RWPE1 (cell line): ENCODE results near the gene HDAC4.
A peak's percentile ranks its signal among the peaks of the same experiment; 100 is the strongest.
"Not testable (repeated sequence)": the region's sequence is repeated elsewhere in the genome, so short reads cannot be mapped to it uniquely, and the experiment has no call there.

Experiments used
- CTCF ChIA-PET: fragments of 350-600 bp; sonication (Branson Sonifier 250); formaldehyde crosslinking; extraction: SDS; loops from one replicate; lab custom pipeline; 2021; lab: Yijun Ruan, JAX
- POLR2A ChIA-PET: fragments of 400-600 bp; formaldehyde crosslinking; extraction: SDS; loops from one replicate; lab custom pipeline; 2020; ENCODE audit warnings: antibody characterized with exemption; ENCODE audit not compliant: low non-redundant PET; lab: Yijun Ruan, JAX
- DNase-seq: peaks from one replicate; pipeline ENCODE4 v3.0.0; 2012; ENCODE audit warnings: low spot score
- H3K27ac ChIP-seq: fragments of 450-650 bp; 2 replicates; pipeline ENCODE4 v1.5.1; 2017
- TF ChIP-seq, protein P1 (sequence below): fragments of 450-650 bp; conservative IDR thresholded peaks from 2 replicates; pipeline ENCODE4 v1.5.1; 2017; ENCODE audit warnings: low read depth, mild to moderate bottlenecking

Gene HDAC4

DNA sequence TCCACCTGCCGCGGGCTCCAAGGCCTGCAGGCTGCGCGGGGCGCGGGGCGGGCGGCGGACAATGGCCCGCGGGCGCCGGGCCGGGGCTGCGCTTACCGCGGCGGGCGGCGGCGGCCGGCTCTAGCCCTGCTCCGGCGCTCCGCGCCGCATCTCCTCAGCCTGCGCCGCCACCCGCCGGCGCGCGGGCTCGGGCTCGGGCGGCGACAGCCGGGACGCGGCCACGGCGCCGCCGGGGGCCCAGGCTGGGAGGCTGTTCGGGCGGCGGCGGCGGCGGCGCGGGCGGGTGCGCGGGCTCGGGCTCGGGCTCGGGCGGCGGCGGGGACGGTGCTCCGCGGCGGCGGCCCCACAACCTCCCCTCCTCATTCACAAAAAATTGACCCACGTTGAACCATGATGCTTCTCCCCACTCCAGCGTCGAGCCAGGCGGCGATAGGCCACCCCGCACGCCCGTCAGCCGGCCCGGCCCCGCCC is at the start of gene HDAC4:
Gene HDAC4, minus strand, starts transcription at position 425 of the 471 bp plus-strand sequence. CDS start 48,321 bp downstream, outside the sequence.
- CTCF ChIA-PET, result no interaction called here
- H3K27ac ChIP-seq, result peak within 1 kb of the TSS; percentile 92
- TF ChIP-seq, protein P1, sequence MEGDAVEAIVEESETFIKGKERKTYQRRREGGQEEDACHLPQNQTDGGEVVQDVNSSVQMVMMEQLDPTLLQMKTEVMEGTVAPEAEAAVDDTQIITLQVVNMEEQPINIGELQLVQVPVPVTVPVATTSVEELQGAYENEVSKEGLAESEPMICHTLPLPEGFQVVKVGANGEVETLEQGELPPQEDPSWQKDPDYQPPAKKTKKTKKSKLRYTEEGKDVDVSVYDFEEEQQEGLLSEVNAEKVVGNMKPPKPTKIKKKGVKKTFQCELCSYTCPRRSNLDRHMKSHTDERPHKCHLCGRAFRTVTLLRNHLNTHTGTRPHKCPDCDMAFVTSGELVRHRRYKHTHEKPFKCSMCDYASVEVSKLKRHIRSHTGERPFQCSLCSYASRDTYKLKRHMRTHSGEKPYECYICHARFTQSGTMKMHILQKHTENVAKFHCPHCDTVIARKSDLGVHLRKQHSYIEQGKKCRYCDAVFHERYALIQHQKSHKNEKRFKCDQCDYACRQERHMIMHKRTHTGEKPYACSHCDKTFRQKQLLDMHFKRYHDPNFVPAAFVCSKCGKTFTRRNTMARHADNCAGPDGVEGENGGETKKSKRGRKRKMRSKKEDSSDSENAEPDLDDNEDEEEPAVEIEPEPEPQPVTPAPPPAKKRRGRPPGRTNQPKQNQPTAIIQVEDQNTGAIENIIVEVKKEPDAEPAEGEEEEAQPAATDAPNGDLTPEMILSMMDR, result no peak
- POLR2A ChIA-PET, result no interaction called here
- no peak for DNase-seq

DNA sequence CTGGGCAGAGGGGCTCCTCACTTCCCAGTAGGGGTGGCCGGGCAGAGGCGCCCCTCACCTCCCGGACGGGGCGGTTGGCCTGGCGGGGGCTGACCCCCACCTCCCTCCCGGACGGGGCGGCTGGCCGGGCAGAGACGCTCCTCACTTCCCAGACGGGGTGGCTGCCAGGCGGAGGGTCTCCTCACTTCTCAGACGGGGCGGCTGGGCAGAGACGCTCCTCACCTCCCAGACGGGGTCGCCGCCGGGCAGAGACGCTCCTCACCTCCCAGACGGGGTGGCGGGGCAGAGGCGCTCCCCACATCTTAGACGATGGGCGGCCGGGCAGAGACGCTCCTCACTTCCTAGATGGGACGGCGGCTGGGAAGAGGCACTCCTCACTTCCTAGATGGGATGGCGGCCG is 48.6 kb upstream of the HDAC4 start:
- CTCF ChIA-PET, H3K27ac ChIP-seq, DNase-seq, POLR2A ChIA-PET: not testable (repeated sequence)

GRCh38 chr2:239445771-239446524 is 45.1 kb upstream of the HDAC4 start:
- H3K27ac ChIP-seq, result no peak overlapping the region
- no peak for DNase-seq
- POLR2A ChIA-PET, result interaction anchor here (0.5 kb wide), 1 partner anchor 580 kb away, joined by 10 read pairs; no protein-coding TSS in a partner anchor
- CTCF ChIA-PET, result no interaction called here
- TF ChIP-seq, protein P1, result no peak

DNA sequence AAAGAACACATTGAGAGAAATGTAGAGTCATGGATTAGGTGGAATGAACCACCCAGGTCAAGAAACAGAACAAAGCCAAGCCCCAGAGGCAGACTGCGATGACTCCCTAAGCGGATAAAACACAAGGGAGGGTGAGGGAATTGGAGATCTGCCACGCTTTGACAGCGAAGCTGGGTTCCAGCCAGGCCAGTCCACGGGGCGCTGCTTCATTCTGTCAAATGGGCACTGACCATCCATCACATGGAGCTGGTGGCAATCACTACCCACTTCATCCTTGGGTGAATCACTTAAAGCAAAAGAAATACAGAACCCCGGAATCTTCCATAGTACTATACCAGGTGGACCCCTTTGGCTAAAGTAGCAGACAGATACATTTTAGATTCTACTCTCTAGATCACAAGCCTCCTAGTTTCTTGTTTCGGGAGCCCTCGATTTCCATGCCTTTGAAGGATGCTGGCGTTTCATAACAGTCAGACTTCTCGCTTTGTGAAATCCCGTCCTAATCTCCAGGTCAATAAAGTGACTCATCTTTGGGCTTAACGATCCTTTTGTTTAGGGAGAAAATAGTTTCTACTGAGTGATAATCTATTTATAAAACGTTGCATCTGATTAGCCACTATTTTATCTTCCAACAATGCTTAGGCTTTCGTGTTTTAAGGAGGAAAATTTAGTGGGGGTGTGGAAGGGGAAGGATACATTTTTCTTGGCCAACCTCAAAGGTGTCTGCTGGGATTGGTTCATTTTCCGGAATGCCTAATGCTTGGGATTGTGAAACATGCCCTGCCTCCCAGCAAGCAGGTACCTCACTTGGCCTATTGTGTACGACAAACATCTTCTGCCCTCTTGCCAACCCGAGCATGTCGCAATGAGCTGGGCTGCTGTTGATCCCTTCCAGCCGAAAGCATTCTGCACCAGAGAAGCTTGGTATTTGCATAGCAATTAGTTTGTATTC is 44.1 kb upstream of the HDAC4 start:
- peak; percentile 79 for DNase-seq

DNA sequence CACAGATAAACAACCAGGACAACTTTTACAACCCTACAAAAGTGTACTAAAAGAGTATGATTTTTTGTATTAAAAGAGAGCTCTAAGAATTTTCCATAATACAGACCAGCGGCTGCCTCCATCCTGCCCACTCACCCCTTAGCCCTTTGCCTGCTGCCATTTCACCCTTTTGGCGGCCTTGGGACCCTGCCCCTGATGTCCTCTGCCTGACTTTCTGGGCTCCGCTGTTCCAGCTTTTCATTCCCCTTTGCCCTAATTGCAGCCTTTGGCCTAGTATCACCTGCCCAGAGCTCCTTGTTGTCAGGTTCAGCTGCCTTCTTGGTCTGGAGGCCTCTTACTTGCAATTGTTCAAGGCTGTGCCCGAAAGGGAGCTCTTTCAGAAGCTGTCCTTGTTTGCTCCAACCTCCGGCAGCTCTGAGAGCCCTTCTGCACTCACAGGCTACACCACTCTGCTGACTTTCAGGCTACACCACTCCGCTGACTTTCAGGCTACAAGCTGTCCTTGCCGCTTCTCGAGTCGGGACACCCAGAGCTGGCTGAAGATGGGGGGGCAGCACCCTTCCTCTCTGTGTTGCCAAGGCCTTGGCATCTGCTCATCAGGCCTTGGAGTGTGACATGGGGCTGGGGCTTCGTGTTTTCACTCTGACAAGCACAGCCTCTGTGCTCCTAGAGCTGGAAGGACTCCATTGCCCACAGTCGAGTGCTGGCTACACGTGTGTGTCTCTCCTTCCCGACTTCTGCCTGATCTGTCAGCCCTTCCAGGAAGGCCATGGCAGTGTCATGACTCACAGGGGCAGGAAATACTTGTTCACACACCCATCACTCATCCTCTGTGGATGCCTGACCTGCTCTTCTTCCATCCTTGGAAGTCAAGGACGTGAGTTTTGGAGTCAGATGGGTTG is 43.1 kb upstream of the HDAC4 start:
- peak overlapping the region; percentile 87 for H3K27ac ChIP-seq
- ChIA-PET CTCF (interaction anchor here (0.7 kb wide), 1 partner anchor 10 kb away, joined by 3 read pairs; no protein-coding TSS in a partner anchor), POLR2A (no interaction called here)
- TF ChIP-seq, protein P1, result no peak
- DNase-seq, result peak; percentile 95

More for the DNA sequence above, 44.1 kb upstream of the HDAC4 start:
- peak overlapping the region; percentile 87 for H3K27ac ChIP-seq
- CTCF ChIA-PET, result interaction anchor here (0.7 kb wide), 1 partner anchor 11 kb away, joined by 3 read pairs; no protein-coding TSS in a partner anchor
- TF ChIP-seq, protein P1, result no peak
- POLR2A ChIA-PET, result interaction anchor here (0.5 kb wide), 1 partner anchor 581 kb away, joined by 10 read pairs; no protein-coding TSS in a partner anchor

DNA sequence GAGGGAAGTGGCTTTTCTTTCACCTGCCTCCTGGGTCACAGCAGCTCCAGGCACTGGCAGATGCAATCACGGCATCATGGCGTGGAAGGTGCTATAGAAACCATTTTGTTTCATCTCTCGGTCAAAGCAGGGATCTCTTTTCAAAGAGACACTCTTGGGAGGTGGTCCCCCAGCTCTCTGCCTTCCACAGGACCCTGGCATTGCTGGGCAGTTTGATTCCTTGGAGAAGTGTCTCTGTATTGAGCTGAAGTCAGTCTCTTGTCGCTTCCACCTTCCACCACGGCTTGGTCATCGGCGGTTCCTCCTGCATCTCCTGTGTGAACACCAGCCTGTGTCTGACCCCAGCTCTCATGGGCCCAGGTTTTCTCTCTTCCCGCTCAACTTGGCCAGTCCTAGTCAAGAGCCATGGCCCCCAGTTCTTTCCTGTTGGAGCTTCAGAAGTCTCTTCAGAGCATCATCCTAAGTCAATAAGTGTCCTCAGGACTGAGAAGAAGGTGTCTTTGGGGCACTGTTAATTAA is 42.3 kb upstream of the HDAC4 start:
- CTCF ChIA-PET, result no interaction called here
- peak overlapping the region; percentile 87; the same call in 1 of the 2 replicates for H3K27ac ChIP-seq
- POLR2A ChIA-PET, result no interaction called here
- TF ChIP-seq, protein P1, result no peak
- no peak for DNase-seq
